Measurements from ENCODE around the gene HGS. TPM values are rescaled to one million over a fixed set of nuclear protein-coding genes. Genes with fewer than 3 reads are reported as not detected.
A peak's percentile ranks its signal among the peaks of the same experiment; 100 is the strongest.

HGS gene
- total and polyA plus RNA-seq, 8 donors, result 39.3 to 174 (median 45.2) TPM

DNA sequence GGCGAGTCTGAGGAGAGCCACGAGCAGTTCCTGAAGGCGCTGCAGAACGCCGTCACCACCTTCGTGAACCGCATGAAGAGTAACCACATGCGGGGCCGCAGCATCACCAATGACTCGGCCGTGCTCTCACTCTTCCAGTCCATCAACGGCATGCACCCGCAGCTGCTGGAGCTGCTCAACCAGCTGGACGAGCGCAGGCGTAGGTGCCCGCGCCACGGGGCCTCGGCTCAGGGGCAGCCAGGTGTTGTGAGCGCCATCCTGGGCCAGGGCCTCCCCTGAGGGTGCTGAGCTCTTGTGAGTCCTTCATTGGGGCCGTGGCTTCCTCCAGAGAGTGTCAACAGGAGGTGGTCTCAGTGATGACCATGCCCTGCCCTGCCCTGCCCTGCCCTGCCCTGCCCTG is 12.0 kb downstream of the HGS start:
- no peaks in the 10 kb centered on the region for H3K9me3 ChIP-seq
- H3K4me1 ChIP-seq, result no peaks in the 10 kb centered on the region
- peak in 1 of 6 donors; percentile 65 for DNase-seq
- peaks cover 4 to 63% (median 27%) of the 10 kb centered on the region in 3 donors for H3K36me3 ChIP-seq
- TF ChIP-seq CTCF (IDR thresholded peaks at IDR 0.05), result no peak
- no peak overlapping the region for H3K4me3 ChIP-seq
- no peak for FAIRE-seq
- no peak for ATAC-seq
- 92 to 94% methylated on average over 22 of the region's 22 CpGs for WGBS, 2 donors
- no peaks in the 10 kb centered on the region for H3K27me3 ChIP-seq
- intact Hi-C loops (cut with DNase I), result no loop called here
- H3K27ac ChIP-seq, result no peak overlapping the region

GRCh38 chr17:81696218-81696941 is 12.6 kb downstream of the HGS start:
- Histone ChIP-seq H3K4me1 (peaks cover 0 to 5% (median 0%) of the 10 kb centered on the region in 3 donors), H3K27ac (no peak overlapping the region), H3K36me3 (peaks cover 4 to 61% (median 30%) of the 10 kb centered on the region in 3 donors), H3K4me3 (no peak overlapping the region), H3K27me3 (no peaks in the 10 kb centered on the region), H3K9me3 (no peaks in the 10 kb centered on the region)
- WGBS, 2 donors, result 93 to 95% methylated on average over 40 of the region's 40 CpGs
- FAIRE-seq, result no peak
- intact Hi-C loops (cut with DNase I), result no loop called here
- DNase-seq, result peak in 2 of 6 donors; percentile 27 to 66
- ATAC-seq, result no peak
- no peak for TF ChIP-seq CTCF (IDR thresholded peaks at IDR 0.05)

DNA sequence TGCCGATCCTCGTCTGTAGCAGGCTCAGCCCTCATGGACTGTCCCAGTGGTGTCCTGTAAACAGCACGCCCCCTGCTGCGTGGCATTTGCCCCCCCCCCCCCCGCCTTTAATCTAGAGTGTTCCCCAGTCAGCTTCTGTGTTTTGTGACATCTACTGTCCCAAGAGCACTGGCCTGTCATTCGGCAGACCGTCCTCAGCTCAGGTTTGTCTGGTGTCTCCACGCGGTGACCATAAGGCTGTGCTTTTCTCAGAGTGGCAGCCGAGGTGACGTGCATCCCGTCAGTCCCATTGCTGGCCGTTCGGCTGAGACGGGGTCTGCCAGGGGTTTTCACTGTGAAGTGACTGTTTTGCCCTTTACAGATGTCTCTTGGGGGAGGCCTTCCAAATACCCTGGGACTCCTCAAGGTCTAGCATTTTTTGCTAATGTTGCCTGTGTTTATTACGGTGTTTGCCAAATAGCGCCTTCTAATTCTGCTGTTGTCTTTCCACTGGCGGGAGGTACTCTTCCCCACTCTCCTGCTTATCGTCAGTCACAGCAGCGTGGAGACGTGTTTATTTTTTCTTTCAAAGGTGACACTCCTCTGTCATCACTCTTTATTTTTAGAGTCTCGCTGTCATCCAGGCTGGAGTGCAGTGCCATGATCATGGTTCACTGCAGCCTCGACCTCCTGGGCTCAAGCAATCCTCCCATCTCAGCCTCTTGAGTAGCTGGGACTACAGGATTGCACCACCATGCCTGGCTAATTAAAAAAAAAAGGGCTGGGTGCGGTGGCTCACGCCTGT is 13.6 kb downstream of the HGS start:
- ATAC-seq (no peak), FAIRE-seq (no peak), DNase-seq (no peak)
- Histone ChIP-seq H3K4me1 (peaks cover 5 to 14% (median 5%) of the 10 kb centered on the region in 3 donors), H3K4me3 (no peak overlapping the region), H3K27me3 (no peaks in the 10 kb centered on the region), H3K36me3 (peaks cover under 1 to 50% (median 30%) of the 10 kb centered on the region in 3 donors), H3K9me3 (no peaks in the 10 kb centered on the region), H3K27ac (no peak overlapping the region)
- TF ChIP-seq CTCF (IDR thresholded peaks at IDR 0.05), result no peak
- intact Hi-C loops (cut with DNase I), result no loop called here
- 87 to 92% methylated on average over 25 of the region's 25 CpGs for WGBS, 2 donors

DNA sequence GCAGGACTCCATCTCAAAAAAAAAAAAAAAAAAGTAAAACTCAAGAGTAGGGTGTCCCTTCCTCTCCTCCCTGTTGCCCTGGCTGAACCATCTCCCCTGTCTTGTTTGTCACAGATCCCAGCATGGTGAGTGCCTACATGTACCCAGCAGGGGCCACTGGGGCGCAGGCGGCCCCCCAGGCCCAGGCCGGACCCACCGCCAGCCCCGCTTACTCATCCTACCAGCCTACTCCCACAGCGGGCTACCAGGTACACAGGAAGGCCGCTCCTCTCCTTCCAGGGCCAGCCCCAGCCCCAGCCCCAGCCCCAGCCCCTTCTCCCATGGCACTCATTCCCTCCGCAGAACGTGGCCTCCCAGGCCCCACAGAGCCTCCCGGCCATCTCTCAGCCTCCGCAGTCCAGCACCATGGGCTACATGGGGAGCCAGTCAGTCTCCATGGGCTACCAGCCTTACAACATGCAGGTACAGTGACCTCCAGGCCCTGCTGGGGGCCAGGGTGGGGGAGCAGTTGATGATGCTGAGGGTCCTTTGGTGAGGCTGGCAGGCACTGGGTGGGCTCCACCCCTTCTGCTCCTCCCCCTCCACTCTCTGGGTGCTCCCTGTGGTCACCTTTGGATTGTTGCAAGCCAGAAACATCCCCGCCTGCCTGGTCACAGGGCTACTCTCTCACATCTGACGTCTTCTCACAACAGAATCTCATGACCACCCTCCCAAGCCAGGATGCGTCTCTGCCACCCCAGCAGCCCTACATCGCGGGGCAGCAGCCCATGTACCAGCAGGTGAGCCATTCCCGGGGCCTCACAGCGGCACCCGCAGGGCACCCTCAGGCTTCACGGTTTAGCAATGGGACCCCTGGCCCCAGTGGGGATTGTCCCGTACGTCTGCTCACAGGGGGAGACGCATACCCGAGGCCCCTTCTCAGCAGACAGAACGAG is 16.8 kb downstream of the HGS start:
- intact Hi-C loops (cut with DNase I), result no loop called here
- WGBS, 2 donors, result 80 to 84% methylated on average over 25 of the region's 25 CpGs
- ATAC-seq (no peak), DNase-seq (peak in 1 of 6 donors; percentile 71), FAIRE-seq (no peak)
- Histone ChIP-seq H3K36me3 (peaks cover 0 to 24% (median 8%) of the 10 kb centered on the region in 3 donors), H3K4me3 (no peak overlapping the region), H3K27ac (no peak overlapping the region), H3K9me3 (no peaks in the 10 kb centered on the region), H3K27me3 (no peaks in the 10 kb centered on the region), H3K4me1 (peaks cover 5 to 22% (median 5%) of the 10 kb centered on the region in 3 donors)
- TF ChIP-seq CTCF (IDR thresholded peaks at IDR 0.05), result no peak
